ENCODE data around the gene INSC.

INSC gene

GRCh38 chr11:15190611-15191010, 75.9 kb downstream of the INSC start:
- DNase-seq = no peak

- DNase-seq = no peak
Observed at GRCh38 chr11:15192005-15192556, 77.4 kb downstream of the INSC start.

GRCh38 chr11:15194671-15195415, 80.1 kb downstream of the INSC start:
- no peak for DNase-seq

GRCh38 chr11:15195454-15196200, 80.9 kb downstream of the INSC start:
- DNase-seq = no peak

GRCh38 chr11:15196704-15197103, 82.0 kb downstream of the INSC start:
- DNase-seq = no peak

- no peak for DNase-seq
Observed at GRCh38 chr11:15197696-15198095, 83.0 kb downstream of the INSC start.

GRCh38 chr11:15198284-15198683, 83.6 kb downstream of the INSC start:
- DNase-seq = no peak

- no peak for DNase-seq
Observed at GRCh38 chr11:15199693-15200092, 85.0 kb downstream of the INSC start.

- DNase-seq = no peak
Observed at GRCh38 chr11:15200696-15201095, 86.0 kb downstream of the INSC start.

- no peak for DNase-seq
Observed at GRCh38 chr11:15201586-15201985, 86.9 kb downstream of the INSC start.

GRCh38 chr11:15202626-15203025, 87.9 kb downstream of the INSC start:
- DNase-seq = no peak

- DNase-seq = no peak
Observed at GRCh38 chr11:15204711-15205110, 90.0 kb downstream of the INSC start.

- DNase-seq = no peak
Observed at GRCh38 chr11:15206791-15207190, 92.1 kb downstream of the INSC start.

- DNase-seq = peak; percentile 63
Observed at GRCh38 chr11:15208378-15209222, 93.9 kb downstream of the INSC start.

- DNase-seq = no peak
Observed at GRCh38 chr11:15212876-15213275, 98.2 kb downstream of the INSC start.

GRCh38 chr11:15213471-15214231, 98.9 kb downstream of the INSC start:
- no peak for DNase-seq

GRCh38 chr11:15215005-15215404, 100.3 kb downstream of the INSC start:
- no peak for DNase-seq

- no peak for DNase-seq
Observed at GRCh38 chr11:15216678-15217077, 102.0 kb downstream of the INSC start.

GRCh38 chr11:15217416-15217815, 102.7 kb downstream of the INSC start:
- no peak for DNase-seq

- no peak for DNase-seq
Observed at GRCh38 chr11:15222777-15223176, 108.1 kb downstream of the INSC start.

- no peak for DNase-seq
Observed at GRCh38 chr11:15223318-15223717, 108.6 kb downstream of the INSC start.

GRCh38 chr11:15224466-15224865, 109.7 kb downstream of the INSC start:
- DNase-seq = no peak

Data from CD4-positive, alpha-beta T cell treated with Interleukin-10 for 1 hour (primary cell).